Smooth muscle cell (in vitro differentiated cells): ENCODE results near the gene MAPK8. TPM values are rescaled to one million over a fixed set of nuclear protein-coding genes. Genes with fewer than 3 reads are reported as not detected.

Experiments used
- DNase-seq: peaks from one replicate; lab custom pipeline; 2025; ENCODE audit not compliant: unreplicated experiment; lab: John Stamatoyannopoulos, UW
- H2AFZ ChIP-seq: fragments of 200-600 bp; sonication (generic); 2 replicates; pipeline ENCODE4 v1.6.0; 2016; ENCODE audit warnings: antibody characterized with exemption, low read depth, mild to moderate bottlenecking
- H3F3A ChIP-seq: fragments of 200-600 bp; sonication (generic); 2 replicates; pipeline ENCODE4 v1.6.0; 2017; ENCODE audit warnings: antibody characterized with exemption, low read depth
- H3K27ac ChIP-seq: fragments of 200-600 bp; sonication (generic); 2 replicates; pipeline ENCODE4 v1.5.1; 2016; ENCODE audit warnings: low read depth, mild to moderate bottlenecking
- H3K27me3 ChIP-seq: fragments of 200-600 bp; sonication (generic); 2 replicates; pipeline ENCODE4 v1.6.1; 2016; ENCODE audit warnings: low read depth, mild to moderate bottlenecking
- H3K36me3 ChIP-seq: fragments of 200-600 bp; sonication (generic); 2 replicates; pipeline ENCODE4 v1.5.1; 2016; ENCODE audit warnings: low read depth
- H3K4me1 ChIP-seq: fragments of 200-600 bp; sonication (generic); 2 replicates; pipeline ENCODE4 v1.5.1; 2016; ENCODE audit warnings: low read depth
- H3K4me2 ChIP-seq: fragments of 200-600 bp; sonication (generic); 2 replicates; pipeline ENCODE4 v1.6.0; 2016; ENCODE audit warnings: mild to moderate bottlenecking
- H3K4me3 ChIP-seq: fragments of 200-600 bp; sonication (generic); 2 replicates; pipeline ENCODE4 v1.5.1; 2016; ENCODE audit warnings: mild to moderate bottlenecking
- H3K79me2 ChIP-seq: fragments of 200-600 bp; sonication (generic); 2 replicates; pipeline ENCODE4 v1.6.0; 2016; ENCODE audit warnings: low read depth, mild to moderate bottlenecking
- H3K9ac ChIP-seq: fragments of 200-600 bp; sonication (generic); 2 replicates; pipeline ENCODE4 v1.6.0; 2016; ENCODE audit warnings: low read depth
- H3K9me3 ChIP-seq: fragments of 200-600 bp; sonication (generic); replicated peaks from 2 replicates; pipeline ENCODE4 v1.5.1; 2016; ENCODE audit warnings: low read depth
- H4K20me1 ChIP-seq: fragments of 200-600 bp; sonication (generic); 2 replicates; pipeline ENCODE4 v1.6.0; 2016; ENCODE audit warnings: low read depth
- CTCF ChIP-seq: fragments of 200-600 bp; sonication (generic); IDR thresholded peaks from 2 replicates; pipeline ENCODE4 v1.5.1; 2017; ENCODE audit warnings: borderline replicate concordance, mild to moderate bottlenecking, antibody characterized with exemption; ENCODE audit not compliant: insufficient read depth, poor library complexity, severe bottlenecking
- WGBS: methylation state at CpG from one replicate; pipeline ENCODE4 v1.1.7; 2016; ENCODE audit warnings: low lambda C conversion rate; 5-methylcytosine and 5-hydroxymethylcytosine counted together
- polyA plus RNA-seq: library from polyadenylated mRNA; unstranded; fragments of >200 nt; fragmentation: Nextera tagmentation; extraction: Ambion mirVana; gene quantifications from 2 replicates; pipeline ENCODE4 v1.2.1, GENCODE V29; 2016
- total RNA-seq: library from RNA; depleted of rRNA; stranded (reverse); fragments of >200 nt; gene quantifications from 2 replicates; pipeline ENCODE4 v1.2.3, GENCODE V29; 2014

The MAPK8 gene
- total and polyA plus RNA-seq, 2 experiments from 2014 or later: 13.1 to 45.5 TPM

- WGBS: 95% methylated on average over 11 of the region's 11 CpGs
- Histone ChIP-seq H3K4me3 (no peak overlapping the region), H3K79me2 (no peaks in the 10 kb centered on the region), H3K4me1 (peaks cover 17% of the 10 kb centered on the region), H4K20me1 (no peaks in the 10 kb centered on the region), H3K4me2 (no peak overlapping the region), H2AFZ (no peak overlapping the region), H3K27ac (no peak overlapping the region), H3K27me3 (no peaks in the 10 kb centered on the region), H3K36me3 (no peaks in the 10 kb centered on the region), H3K9me3 (no peaks in the 10 kb centered on the region), H3K9ac (no peak overlapping the region), H3F3A (no peaks in the 10 kb centered on the region)
- DNase-seq: no peak
- no peak for TF ChIP-seq CTCF
Observed at GRCh38 chr10:48442090-48442808, 135.8 kb downstream of the MAPK8 start.

GRCh38 chr10:48442809-48443177 lies 136.3 kb downstream of the MAPK8 start:
- H3K9ac ChIP-seq: no peak overlapping the region
- TF ChIP-seq CTCF: no peak

GRCh38 chr10:48444266-48444665 lies 137.8 kb downstream of the MAPK8 start:
- Histone ChIP-seq H3K4me3 (no peak overlapping the region), H3K4me1 (peaks cover 11% of the 10 kb centered on the region), H2AFZ (no peak overlapping the region), H4K20me1 (no peaks in the 10 kb centered on the region), H3K36me3 (no peaks in the 10 kb centered on the region), H3K27me3 (no peaks in the 10 kb centered on the region), H3F3A (no peaks in the 10 kb centered on the region), H3K27ac (no peak overlapping the region), H3K79me2 (no peaks in the 10 kb centered on the region), H3K9me3 (no peaks in the 10 kb centered on the region), H3K9ac (no peak overlapping the region), H3K4me2 (no peak overlapping the region)
- no peak for DNase-seq
- no peak for TF ChIP-seq CTCF
- 81% methylated on average over 2 of the region's 2 CpGs for WGBS

More at GRCh38 chr10:48442809-48443177, 136.3 kb downstream of the MAPK8 start:
- Histone ChIP-seq H3K4me2 (no peak overlapping the region), H3K27ac (no peak overlapping the region), H3K27me3 (no peaks in the 10 kb centered on the region), H3K36me3 (no peaks in the 10 kb centered on the region), H2AFZ (no peak overlapping the region), H3K4me3 (no peak overlapping the region), H3K4me1 (peaks cover 13% of the 10 kb centered on the region), H3K9me3 (no peaks in the 10 kb centered on the region), H4K20me1 (no peaks in the 10 kb centered on the region), H3F3A (no peaks in the 10 kb centered on the region), H3K79me2 (no peaks in the 10 kb centered on the region)
- DNase-seq: no peak
- WGBS: 85% methylated on average over 5 of the region's 5 CpGs
